ENCODE results near the gene LIPC.

DNA sequence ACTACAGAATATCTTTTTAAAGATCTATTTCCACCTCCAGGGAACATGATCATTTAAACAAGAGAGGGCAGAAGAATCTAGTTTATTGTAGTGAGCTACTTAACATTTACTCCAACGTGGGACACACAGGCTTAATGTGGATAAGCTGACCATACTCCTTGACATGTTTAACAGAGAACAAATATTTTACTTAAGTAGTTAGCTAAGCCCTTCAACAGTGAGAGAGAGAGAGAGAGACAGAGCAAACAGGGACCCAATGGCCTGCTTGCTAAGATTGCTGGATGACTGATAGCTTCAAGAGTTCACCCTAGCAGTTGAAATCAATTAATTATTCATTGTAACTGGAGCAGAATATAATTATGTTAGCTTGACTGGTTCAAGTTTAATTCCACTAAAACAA, 159.1 kb downstream of the LIPC start:
- TF ChIP-seq, protein P1, sequence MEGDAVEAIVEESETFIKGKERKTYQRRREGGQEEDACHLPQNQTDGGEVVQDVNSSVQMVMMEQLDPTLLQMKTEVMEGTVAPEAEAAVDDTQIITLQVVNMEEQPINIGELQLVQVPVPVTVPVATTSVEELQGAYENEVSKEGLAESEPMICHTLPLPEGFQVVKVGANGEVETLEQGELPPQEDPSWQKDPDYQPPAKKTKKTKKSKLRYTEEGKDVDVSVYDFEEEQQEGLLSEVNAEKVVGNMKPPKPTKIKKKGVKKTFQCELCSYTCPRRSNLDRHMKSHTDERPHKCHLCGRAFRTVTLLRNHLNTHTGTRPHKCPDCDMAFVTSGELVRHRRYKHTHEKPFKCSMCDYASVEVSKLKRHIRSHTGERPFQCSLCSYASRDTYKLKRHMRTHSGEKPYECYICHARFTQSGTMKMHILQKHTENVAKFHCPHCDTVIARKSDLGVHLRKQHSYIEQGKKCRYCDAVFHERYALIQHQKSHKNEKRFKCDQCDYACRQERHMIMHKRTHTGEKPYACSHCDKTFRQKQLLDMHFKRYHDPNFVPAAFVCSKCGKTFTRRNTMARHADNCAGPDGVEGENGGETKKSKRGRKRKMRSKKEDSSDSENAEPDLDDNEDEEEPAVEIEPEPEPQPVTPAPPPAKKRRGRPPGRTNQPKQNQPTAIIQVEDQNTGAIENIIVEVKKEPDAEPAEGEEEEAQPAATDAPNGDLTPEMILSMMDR (IDR thresholded peaks at IDR 0.05; ENCODE audit: insufficient read depth, low read length, poor library complexity, severe bottlenecking), result no peak
- no peak for TF ChIP-seq EZH2phosphoT487 (conservative IDR thresholded peaks at IDR 0.05; ENCODE audit: low read length)
